Fibroblast of lung (primary cell): ENCODE data around the gene RYR2. TPM values are rescaled to one million over a fixed set of nuclear protein-coding genes. Genes with fewer than 3 reads are reported as not detected.

Experiments
- DNase-seq, 2 donors: peaks; one replicate each; pipeline versions ENCODE4 v3.0.0 to v3.0.0-alpha.2; 2010; ENCODE audit warnings: low read depth in 2 of 2
- H2AFZ ChIP-seq: 2 replicates; pipeline ENCODE4 v1.5.1; 2012; ENCODE audit warnings: low read length, control low read depth, inconsistent platforms
- H3K27ac ChIP-seq: 2 replicates; pipeline ENCODE4 v1.5.1; 2011; ENCODE audit warnings: low read length, control low read depth; ENCODE audit not compliant: insufficient read depth
- H3K27me3 ChIP-seq: 2 replicates; pipeline ENCODE4 v1.5.1; 2011; ENCODE audit warnings: mild to moderate bottlenecking, low read length; ENCODE audit not compliant: control insufficient read depth, insufficient read depth
- H3K36me3 ChIP-seq: 2 replicates; pipeline ENCODE4 v1.5.1; 2011; ENCODE audit warnings: low read length; ENCODE audit not compliant: control insufficient read depth, insufficient read depth
- H3K4me1 ChIP-seq: 2 replicates; pipeline ENCODE4 v1.5.1; 2011; ENCODE audit warnings: low read length; ENCODE audit not compliant: control insufficient read depth, insufficient read depth; ENCODE audit errors: extremely low read depth
- H3K4me2 ChIP-seq: 2 replicates; pipeline ENCODE4 v1.5.1; 2011; ENCODE audit warnings: low read length, control low read depth; ENCODE audit not compliant: insufficient read depth; ENCODE audit errors: extremely low read depth
- H3K4me3 ChIP-seq, 4 experiments: fragments of 200-600 bp in 1 of 4; sonication (generic) in 1 of 4; replicated peaks in 1 of 4; 2 replicates each; pipeline ENCODE4 v1.5.1; 2011 to 2016; ENCODE audit warnings: low read length in 4 of 4, low read depth in 3 of 4, mild to moderate bottlenecking in 3 of 4, control low read depth in 2 of 4, inconsistent platforms in 1 of 4, mixed read lengths in 1 of 4; ENCODE audit not compliant: insufficient read depth in 1 of 4; ENCODE audit errors: control extremely low read depth in 1 of 4
- H3K79me2 ChIP-seq: 2 replicates; pipeline ENCODE4 v1.5.1; 2012; ENCODE audit warnings: mild to moderate bottlenecking, low read length, inconsistent platforms; ENCODE audit not compliant: control insufficient read depth, insufficient read depth
- H3K9ac ChIP-seq: 2 replicates; pipeline ENCODE4 v1.5.1; 2011; ENCODE audit warnings: mild to moderate bottlenecking, low read length, control low read depth; ENCODE audit not compliant: insufficient read depth
- H3K9me3 ChIP-seq: 2 replicates; pipeline ENCODE4 v1.5.1; 2012; ENCODE audit warnings: low read depth, low read length; ENCODE audit not compliant: control insufficient read depth, insufficient read depth
- H4K20me1 ChIP-seq: 2 replicates; pipeline ENCODE4 v1.5.1; 2011; ENCODE audit warnings: low read length; ENCODE audit not compliant: control insufficient read depth, insufficient read depth; ENCODE audit errors: extremely low read depth
- EZH2 ChIP-seq: IDR thresholded peaks from 2 replicates; pipeline ENCODE4 v1.5.1; 2012; ENCODE audit warnings: low read length, control low read depth, mild to moderate bottlenecking; ENCODE audit errors: missing control alignments
- polyA plus RNA-seq, 2 donors: library from polyadenylated mRNA; depleted of rRNA in 1 of 2; stranded (reverse) in 1 of 2; unstranded in 1 of 2; fragments of >200 nt; gene quantifications; 2 replicates each; pipeline ENCODE4 v1.2.1, GENCODE V29; 2011 to 2012; ENCODE audit warnings: missing spikeins in 1 of 2
- total RNA-seq: library from RNA; depleted of rRNA; stranded (reverse); fragments of >200 nt; gene quantifications from 2 replicates; pipeline ENCODE4 v1.2.1, GENCODE V29; 2014
- TF ChIP-seq, protein P1 (sequence below), 2 donors: IDR thresholded peaks in 1 of 2; conservative IDR thresholded peaks in 1 of 2; 1 replicate in 1 of 2; 2 replicates in 1 of 2; pipeline ENCODE4 v1.5.1; 2011 to 2012; ENCODE audit warnings: low read length in 2 of 2, control low read depth in 1 of 2, inconsistent platforms in 1 of 2, low read depth in 1 of 2, mild to moderate bottlenecking in 1 of 2

Gene RYR2
- total and polyA plus RNA-seq, 2 donors (not counting 1 experiment from before 2014, with no cell fraction given) = 0.06 to 0.17 TPM

DNA sequence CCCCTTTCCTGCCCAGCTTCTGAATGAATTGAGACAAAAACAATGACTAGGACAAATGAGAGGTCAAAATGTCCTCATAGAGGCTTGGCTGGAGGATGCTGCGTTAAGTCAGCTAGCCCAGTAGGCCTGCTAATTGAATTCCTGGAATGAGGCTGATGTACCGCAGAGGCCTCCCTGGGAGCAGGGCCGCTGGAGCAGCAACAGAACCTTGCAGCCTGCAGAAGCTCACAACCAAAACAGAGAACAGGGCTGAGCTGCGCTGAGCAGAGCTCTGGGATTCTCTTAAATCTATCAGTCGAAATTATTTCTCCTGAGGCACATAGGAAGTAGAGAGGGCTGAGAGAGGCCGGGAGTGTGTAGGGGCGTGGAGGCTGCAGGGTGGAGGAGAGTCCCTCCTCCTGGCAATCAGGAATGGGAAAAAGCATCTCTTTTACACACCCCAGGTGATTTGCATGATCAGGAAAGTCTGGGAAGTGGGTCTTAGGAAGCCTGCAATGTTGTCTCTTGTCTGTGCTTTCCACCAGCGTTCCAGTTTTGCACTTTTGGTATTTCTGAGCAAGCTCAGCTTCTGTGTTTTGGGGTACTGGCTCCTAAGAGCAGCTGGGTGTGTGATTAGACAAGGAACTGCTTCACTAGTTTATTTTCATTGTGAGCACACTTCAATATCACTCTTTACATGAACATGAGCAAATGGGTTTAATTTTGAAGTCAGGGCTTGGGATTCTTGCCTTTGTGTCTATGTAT is 66.5 kb downstream of the RYR2 start:
- TF ChIP-seq EZH2 = no peak
- TF ChIP-seq, protein P1, sequence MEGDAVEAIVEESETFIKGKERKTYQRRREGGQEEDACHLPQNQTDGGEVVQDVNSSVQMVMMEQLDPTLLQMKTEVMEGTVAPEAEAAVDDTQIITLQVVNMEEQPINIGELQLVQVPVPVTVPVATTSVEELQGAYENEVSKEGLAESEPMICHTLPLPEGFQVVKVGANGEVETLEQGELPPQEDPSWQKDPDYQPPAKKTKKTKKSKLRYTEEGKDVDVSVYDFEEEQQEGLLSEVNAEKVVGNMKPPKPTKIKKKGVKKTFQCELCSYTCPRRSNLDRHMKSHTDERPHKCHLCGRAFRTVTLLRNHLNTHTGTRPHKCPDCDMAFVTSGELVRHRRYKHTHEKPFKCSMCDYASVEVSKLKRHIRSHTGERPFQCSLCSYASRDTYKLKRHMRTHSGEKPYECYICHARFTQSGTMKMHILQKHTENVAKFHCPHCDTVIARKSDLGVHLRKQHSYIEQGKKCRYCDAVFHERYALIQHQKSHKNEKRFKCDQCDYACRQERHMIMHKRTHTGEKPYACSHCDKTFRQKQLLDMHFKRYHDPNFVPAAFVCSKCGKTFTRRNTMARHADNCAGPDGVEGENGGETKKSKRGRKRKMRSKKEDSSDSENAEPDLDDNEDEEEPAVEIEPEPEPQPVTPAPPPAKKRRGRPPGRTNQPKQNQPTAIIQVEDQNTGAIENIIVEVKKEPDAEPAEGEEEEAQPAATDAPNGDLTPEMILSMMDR (conservative IDR thresholded peaks at IDR 0.05 in 1 of 2, IDR thresholded peaks at IDR 0.05 in 1 of 2; ENCODE audit: low read depth in 1 of 2, low read length in 2 of 2) = no peak
- no peaks in the 10 kb centered on the region for H3K27me3 ChIP-seq
- H3K4me3 ChIP-seq = no peak overlapping the region
- H3K4me2 ChIP-seq = no peak overlapping the region
- no peak overlapping the region for H3K9ac ChIP-seq
- H3K79me2 ChIP-seq = no peaks in the 10 kb centered on the region
- H3K36me3 ChIP-seq = no peaks in the 10 kb centered on the region
- H3K9me3 ChIP-seq = no peaks in the 10 kb centered on the region
- no peak overlapping the region for H3K27ac ChIP-seq
- H2AFZ ChIP-seq = no peak overlapping the region
- DNase-seq = no peak
- H3K4me1 ChIP-seq = no peaks in the 10 kb centered on the region
- H4K20me1 ChIP-seq = no peaks in the 10 kb centered on the region

DNA sequence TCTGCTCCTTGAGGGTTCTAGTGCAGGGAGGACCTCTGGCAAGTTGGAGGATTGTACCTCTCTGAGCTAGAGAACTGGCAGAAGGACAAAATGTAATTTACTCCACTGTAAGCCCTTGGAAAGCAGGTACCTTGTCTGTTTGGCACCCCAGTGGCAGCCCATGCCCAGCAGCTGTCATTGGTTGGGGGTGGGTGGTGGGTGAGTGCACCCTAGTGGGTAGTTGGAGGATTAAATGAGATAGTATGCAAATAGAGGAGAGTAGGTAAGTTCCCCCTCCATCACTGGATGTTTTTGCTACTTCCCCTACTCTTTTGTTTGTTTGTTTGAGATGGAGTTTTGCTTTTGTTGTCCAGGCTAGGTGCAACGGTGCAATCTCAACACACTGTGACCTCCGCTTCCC is 69.8 kb downstream of the RYR2 start:
- Histone ChIP-seq H4K20me1 (no peaks in the 10 kb centered on the region), H2AFZ (no peak overlapping the region)
- TF ChIP-seq, protein P1 (conservative IDR thresholded peaks at IDR 0.05 in 1 of 2, IDR thresholded peaks at IDR 0.05 in 1 of 2; ENCODE audit: low read depth in 1 of 2, low read length in 2 of 2) = no peak
- no peak for TF ChIP-seq EZH2

DNA sequence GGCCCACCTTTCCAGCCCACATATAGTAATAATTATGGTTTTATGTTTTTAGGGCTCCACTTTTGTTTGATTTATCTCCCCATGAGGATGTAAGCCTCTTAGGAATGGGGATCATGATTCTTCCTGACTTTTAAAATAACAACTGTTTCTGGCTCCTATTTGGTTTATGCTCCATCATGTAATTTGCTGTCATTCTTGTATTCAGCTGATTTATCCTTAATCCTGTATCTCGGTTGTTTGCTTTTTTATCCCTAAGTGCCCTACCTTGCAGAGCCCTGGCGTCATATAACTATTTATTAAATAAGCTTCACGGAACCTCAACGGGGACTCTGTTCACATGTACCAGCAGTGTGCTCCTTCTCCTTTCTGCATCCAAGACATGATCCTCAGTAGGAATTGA is 70.7 kb downstream of the RYR2 start:
- H3K4me3 ChIP-seq = no peak overlapping the region
- H3K27ac ChIP-seq = no peak overlapping the region
- no peak for DNase-seq
- H4K20me1 ChIP-seq = no peaks in the 10 kb centered on the region
- no peaks in the 10 kb centered on the region for H3K9me3 ChIP-seq
- no peaks in the 10 kb centered on the region for H3K36me3 ChIP-seq
- no peak overlapping the region for H2AFZ ChIP-seq
- H3K4me2 ChIP-seq = no peak overlapping the region
- no peaks in the 10 kb centered on the region for H3K4me1 ChIP-seq
- H3K79me2 ChIP-seq = no peaks in the 10 kb centered on the region
- no peaks in the 10 kb centered on the region for H3K27me3 ChIP-seq
- TF ChIP-seq, protein P1 (conservative IDR thresholded peaks at IDR 0.05 in 1 of 2, IDR thresholded peaks at IDR 0.05 in 1 of 2; ENCODE audit: low read depth in 1 of 2, low read length in 2 of 2) = no peak
- no peak for TF ChIP-seq EZH2
- H3K9ac ChIP-seq = no peak overlapping the region

More for the DNA sequence above, 69.8 kb downstream of the RYR2 start:
- no peaks in the 10 kb centered on the region for H3K9me3 ChIP-seq
- no peak overlapping the region for H3K4me2 ChIP-seq
- H3K27ac ChIP-seq = no peak overlapping the region
- DNase-seq = no peak
- H3K27me3 ChIP-seq = no peaks in the 10 kb centered on the region
- no peak overlapping the region for H3K9ac ChIP-seq
- no peaks in the 10 kb centered on the region for H3K79me2 ChIP-seq
- H3K4me3 ChIP-seq = no peak overlapping the region
- no peaks in the 10 kb centered on the region for H3K36me3 ChIP-seq
- H3K4me1 ChIP-seq = no peaks in the 10 kb centered on the region
